GM21529 (cell line): Measurements from ENCODE around the gene PVR.
"Not testable (repeated sequence)": the region's sequence is repeated elsewhere in the genome, so short reads cannot be mapped to it uniquely, and the experiment has no call there.

Experiments
- ATAC-seq: cut with Tn5 transposase; IDR thresholded peaks from one replicate; pipeline ENCODE4 v1.9.1; 2021; ENCODE audit not compliant: unreplicated experiment

The PVR gene

DNA sequence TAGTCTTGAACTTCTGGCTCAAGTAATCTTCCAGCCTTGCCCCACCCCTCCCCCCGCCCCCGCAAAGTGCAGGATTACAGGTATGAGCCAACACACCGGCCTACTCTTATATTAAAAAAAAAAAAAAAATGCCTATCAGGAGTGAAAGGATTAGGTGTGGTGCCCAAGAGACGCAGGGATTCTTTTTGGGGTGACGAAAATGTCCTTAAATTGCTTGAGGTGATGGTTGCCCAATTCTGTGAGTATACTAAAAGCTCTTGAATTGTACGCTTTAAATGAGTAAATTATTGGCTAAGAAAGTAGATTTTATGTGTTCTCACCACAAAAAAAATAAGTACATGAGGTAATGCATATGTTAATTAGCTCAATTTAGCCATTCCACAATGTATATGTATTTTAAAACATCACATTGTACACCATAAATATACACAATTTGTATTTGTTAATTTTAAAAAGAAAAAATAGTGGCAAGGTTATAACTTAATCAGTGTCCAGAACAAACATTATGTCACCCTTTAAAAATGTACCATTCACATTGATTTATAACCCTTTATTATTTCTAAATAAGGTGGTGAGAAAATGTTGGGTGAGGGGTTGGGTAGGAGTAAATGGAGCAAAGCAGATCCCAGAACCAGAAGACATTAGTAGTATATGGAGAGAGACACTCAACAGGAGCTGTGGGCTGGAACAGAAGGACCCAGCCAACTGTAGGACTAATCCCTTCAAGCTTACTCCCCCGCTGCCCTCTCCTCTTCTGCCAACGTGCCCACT is 26.4 kb upstream of the PVR start:
- ATAC-seq, result no peak

GRCh38 chr19:44618640-44619357 is 24.9 kb upstream of the PVR start:
- ATAC-seq, result no peak

DNA sequence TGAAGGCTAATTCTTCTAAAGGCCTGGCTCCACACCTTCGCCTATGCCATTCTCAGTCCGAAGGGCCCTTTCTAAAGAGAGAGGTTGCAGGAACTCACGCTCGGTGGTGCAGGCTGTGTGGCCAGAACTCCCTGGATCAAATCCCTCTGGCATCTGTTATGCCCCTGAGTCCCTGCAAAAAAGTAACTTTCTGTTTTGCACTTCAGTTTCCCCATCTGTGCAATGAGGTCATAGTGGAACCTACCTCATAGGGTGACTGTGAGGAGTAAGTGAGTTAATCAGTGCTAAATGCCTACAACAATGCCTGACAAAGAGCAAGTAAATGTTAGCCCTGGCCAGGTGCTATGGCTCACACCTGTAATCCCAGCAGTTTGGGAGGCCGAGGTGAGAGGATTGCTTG is 23.0 kb upstream of the PVR start:
- ATAC-seq, result no peak

DNA sequence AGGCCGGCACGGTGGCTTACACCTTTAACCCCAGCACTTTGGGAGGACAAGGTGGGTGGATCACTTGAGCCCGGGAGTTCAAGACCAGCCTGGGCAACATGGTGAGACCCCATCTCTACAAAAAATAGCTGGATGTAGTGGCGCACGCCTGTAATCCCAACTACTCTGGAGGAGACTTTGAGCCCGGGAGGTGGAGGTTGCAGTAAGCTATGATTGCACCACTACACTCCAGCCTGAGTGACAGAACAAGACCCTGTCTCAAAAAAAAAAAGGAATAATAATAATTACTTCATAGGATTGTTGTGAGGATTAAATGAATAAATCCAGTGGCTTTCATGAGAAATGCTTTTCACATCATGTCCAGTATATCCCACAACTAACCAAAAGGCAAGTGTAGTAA is 22.3 kb upstream of the PVR start:
- no peak for ATAC-seq

DNA sequence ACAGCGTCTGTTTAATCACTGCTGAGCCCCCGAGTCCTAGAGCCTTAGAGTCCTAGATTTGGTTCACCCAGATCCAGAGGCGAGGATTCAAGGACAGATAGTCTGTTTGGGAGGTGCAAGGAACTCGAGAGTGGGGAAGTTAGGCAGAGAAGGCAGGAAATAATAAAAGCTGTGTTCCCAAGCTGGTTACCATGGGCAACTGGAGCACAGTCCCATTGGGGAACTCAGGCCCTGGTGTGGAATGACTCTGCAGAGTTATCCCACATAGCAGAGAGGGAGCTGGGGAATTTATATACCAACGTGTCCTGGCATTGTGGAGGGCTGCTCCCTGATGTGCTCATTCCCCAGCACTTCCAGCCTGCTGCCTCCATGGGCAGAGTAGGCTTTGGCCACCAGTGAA is 20.6 kb upstream of the PVR start:
- no peak for ATAC-seq

DNA sequence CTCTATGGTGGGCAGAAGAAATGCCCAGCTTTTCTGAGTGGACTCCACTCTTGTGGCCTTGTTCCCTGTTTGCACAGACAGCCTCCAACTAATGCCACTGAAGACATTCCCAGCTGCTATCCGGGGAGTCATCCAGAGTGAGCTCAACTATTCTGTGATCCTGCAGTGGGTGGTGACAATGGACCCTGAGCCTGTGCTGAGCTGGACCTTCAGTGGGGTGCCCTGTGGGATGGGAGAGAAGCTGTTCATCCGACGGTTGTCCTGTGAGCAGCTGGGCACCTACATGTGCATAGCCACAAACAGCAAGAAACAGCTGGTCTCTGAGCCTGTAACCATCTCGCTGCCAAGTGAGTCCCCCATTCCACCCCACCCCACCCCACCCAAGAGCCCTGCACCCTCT is 20.1 kb upstream of the PVR start:
- no peak for ATAC-seq

- ATAC-seq, result no peak
These were observed 18.8 kb upstream of the PVR start for GRCh38 chr19:44624840-44625354.

DNA sequence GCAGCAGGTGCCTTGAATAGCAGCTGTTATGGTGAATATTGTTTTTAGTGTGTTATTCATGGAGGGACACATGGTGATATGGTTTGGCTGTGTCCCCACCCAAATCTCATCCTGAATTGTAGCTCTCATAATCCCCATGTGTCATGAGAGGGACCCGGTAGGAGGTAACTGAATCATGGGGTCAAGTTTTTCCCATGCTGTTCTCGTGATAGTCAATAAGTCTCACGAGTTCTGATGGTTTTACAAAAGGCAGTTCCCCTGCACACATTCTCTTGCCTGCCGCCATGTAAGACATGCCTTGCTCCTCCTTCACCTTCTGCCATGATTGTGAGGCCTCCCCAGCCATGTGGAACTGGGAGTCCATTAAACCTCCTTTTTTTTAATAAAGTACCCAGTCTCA is 18.1 kb upstream of the PVR start:
- not testable (repeated sequence) for ATAC-seq

- ATAC-seq, result no peak
These were observed 17.6 kb upstream of the PVR start for GRCh38 chr19:44626048-44626624.

DNA sequence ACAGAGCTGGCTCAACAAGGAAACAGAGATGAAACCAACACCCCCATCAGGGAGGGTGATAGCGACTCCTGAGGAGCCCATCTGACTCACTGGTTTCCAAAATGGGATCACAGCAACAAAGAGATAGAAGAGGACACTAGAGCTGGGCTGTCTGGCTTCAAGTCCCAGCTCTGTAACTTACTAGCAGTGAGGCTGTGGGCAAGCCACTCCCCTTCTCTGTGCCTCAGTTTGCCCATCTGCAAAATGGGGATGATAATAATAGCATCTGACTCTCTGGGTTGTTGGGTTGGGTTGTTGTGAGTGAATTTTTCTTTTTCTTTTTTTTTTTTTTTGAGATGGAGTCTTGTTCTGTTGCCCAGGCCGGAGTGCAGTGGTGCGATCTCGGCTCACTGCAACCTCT is 16.1 kb upstream of the PVR start:
- no peak for ATAC-seq

DNA sequence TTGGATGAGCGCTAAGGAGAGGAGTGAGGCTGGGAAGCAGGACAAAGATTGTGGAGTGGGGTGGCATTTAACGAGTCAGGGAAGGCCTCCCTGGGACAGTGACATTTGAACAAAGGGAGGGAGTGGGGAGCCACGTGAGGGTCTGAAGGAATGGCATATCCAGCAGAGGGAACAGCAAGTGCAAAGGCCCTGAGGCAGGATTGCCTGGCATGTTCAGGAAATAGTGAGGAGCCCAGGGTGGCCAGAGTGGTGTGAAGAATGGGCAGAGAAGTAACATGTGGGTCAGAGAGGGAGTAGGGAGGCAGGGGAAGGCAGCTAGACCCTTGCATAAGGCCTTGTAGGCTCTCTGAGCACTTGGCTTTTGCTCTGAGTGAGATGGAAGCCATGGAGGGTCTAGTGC is 14.9 kb upstream of the PVR start:
- no peak for ATAC-seq

GRCh38 chr19:44631611-44632010 is 12.1 kb upstream of the PVR start:
- not testable (repeated sequence) for ATAC-seq

- not testable (repeated sequence) for ATAC-seq
These were observed 9.7 kb upstream of the PVR start for GRCh38 chr19:44634058-44634457.

DNA sequence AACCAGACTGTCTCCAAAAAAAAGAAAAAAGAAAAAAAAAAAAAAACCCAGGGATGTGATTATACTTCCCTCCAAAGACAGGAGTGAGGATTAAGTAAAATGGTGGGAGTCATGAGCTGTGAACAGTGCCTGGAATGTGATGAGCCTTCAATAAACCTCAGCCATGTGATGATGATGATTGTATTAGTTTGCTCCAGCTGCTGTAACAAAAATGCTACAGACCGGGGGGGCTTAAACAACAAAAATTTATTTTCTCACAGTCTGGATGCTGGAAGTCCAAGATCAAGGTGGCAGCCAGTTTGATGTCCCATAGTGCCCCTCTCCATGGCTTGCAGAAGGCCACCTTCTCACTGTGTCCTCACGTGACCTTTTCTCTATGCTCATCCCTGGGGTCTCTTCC is 8.9 kb upstream of the PVR start:
- ATAC-seq, result no peak

GRCh38 chr19:44635581-44636438 is 7.9 kb upstream of the PVR start:
- no peak for ATAC-seq

DNA sequence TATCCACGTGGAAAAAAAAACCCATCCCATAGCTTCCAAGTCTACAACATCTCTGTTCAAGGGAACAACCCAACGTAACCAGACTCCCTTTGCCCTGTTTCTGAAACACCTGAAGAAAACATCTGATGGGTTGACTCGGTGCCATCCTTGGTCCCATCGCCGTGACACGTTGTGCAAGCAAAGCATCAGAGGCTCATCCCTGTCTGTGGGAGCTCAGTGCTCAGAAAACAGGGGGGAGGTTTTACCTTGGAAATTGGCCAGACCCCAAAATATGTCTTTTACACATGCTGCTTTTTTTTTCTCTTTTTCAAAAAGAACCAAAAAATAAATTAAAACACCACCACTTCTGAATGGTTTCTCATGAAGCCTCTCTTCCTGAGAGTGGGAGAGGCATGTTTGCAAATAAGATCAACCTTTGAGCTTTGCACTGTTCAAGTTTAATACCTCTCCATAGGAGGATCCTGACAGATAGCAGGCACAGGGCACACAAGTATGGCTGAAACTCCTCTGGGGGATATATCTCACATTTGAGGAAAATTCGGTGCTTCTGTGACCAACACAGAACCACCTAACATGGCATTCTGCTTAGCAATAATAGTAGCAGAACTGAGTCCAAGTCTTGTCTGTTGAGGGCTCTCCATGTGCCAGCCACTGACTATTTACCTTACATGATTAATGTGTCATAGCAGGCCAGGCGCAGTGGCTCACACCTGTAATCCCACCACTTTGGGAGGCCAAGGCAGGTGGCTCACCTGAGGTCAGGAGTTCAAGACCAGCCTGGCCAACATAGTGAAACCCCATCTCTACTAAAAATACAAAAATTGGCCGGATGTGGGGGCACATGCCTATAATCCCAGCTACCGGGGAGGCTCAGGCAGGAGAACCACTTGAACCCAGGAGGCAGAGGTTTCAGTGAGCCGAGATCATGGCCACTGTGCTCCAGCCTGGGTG is 7.0 kb upstream of the PVR start:
- ATAC-seq, result no peak

DNA sequence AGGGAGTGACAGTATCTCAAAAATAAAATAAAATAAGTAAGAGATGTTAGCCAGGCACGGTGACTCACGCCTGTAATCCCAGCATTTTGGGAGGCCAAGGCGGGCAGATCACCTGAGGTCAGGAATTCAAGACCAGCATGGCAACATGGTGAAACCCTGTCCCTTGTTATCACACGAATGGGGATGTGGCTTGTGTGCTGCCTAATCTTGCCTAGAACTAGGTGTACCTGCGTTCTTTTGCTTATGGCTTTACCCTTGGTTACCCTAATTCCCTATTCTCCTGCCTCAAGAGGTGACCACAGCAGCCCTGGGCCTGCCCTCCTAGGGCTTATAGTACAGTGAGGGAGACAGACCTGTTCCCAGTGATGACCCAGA is 6.3 kb upstream of the PVR start:
- no peak for ATAC-seq

DNA sequence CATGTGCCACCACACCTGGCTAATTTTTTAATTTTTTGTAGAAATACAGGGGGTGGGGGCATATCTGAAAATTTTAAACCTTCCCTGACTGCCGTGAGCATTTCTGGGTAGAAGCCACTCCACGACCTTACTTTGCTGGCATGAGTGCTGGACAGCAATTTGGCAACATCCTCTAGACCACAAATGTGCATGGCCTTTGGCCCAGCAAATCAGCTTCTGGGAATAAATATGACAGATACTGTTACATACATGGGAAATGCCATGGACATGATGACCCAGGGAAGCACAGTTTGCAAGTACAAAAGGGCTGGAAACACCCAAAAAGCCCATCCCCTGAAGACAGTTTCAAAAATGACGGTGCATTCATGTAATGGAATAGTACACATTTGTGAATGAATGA is 3.2 kb upstream of the PVR start:
- no peak for ATAC-seq

- ATAC-seq, result no peak
These were observed 2.0 kb upstream of the PVR start for GRCh38 chr19:44641501-44642265.
